Measurements from ENCODE around the gene TSC2. TPM values are rescaled to one million over a fixed set of nuclear protein-coding genes. Genes with fewer than 3 reads are reported as not detected.
"Not testable (repeated sequence)": the region's sequence is repeated elsewhere in the genome, so short reads cannot be mapped to it uniquely, and the experiment has no call there.

Gene TSC2
- total RNA-seq, 1 donor from 2014 or later, result 49.6 TPM

- no peak for DNase-seq (ENCODE audit: low read depth)
Observed at GRCh38 chr16:2115591-2115973, 67.8 kb downstream of the TSC2 start.

- DNase-seq (ENCODE audit: low read depth), result not testable (repeated sequence)
Observed at GRCh38 chr16:2116428-2116827, 68.6 kb downstream of the TSC2 start.

GRCh38 chr16:2117341-2117740 lies 69.6 kb downstream of the TSC2 start:
- DNase-seq (ENCODE audit: low read depth), result not testable (repeated sequence)

- DNase-seq (ENCODE audit: low read depth), result not testable (repeated sequence)
Observed at GRCh38 chr16:2117960-2118722, 70.4 kb downstream of the TSC2 start.

- DNase-seq (ENCODE audit: low read depth), result peak; percentile 56
Observed at GRCh38 chr16:2121325-2121724, 73.5 kb downstream of the TSC2 start.

GRCh38 chr16:2121853-2122252 lies 74.1 kb downstream of the TSC2 start:
- no peak for DNase-seq (ENCODE audit: low read depth)

- no peak for DNase-seq (ENCODE audit: low read depth)
Observed at GRCh38 chr16:2122429-2122828, 74.6 kb downstream of the TSC2 start.

GRCh38 chr16:2122934-2123683 lies 75.3 kb downstream of the TSC2 start:
- not testable (repeated sequence) for DNase-seq (ENCODE audit: low read depth)

- DNase-seq (ENCODE audit: low read depth), result not testable (repeated sequence)
Observed at GRCh38 chr16:2123706-2124376, 76.1 kb downstream of the TSC2 start.

- peak; percentile 25 for DNase-seq (ENCODE audit: low read depth)
Observed at GRCh38 chr16:2124377-2124693, 76.5 kb downstream of the TSC2 start.

- peak; percentile 78 for DNase-seq (ENCODE audit: low read depth)
Observed at GRCh38 chr16:2124694-2125444, 77.1 kb downstream of the TSC2 start.

- DNase-seq (ENCODE audit: low read depth), result not testable (repeated sequence)
Observed at GRCh38 chr16:2125609-2126008, 77.8 kb downstream of the TSC2 start.

- peak; percentile 69 for DNase-seq (ENCODE audit: low read depth)
Observed at GRCh38 chr16:2126161-2126743, 78.5 kb downstream of the TSC2 start.

- DNase-seq (ENCODE audit: low read depth), result not testable (repeated sequence)
Observed at GRCh38 chr16:2126928-2127556, 79.3 kb downstream of the TSC2 start.

- peak; percentile 39 for DNase-seq (ENCODE audit: low read depth)
Observed at GRCh38 chr16:2127630-2128280, 80.0 kb downstream of the TSC2 start.

GRCh38 chr16:2129251-2129650 lies 81.5 kb downstream of the TSC2 start:
- DNase-seq (ENCODE audit: low read depth), result peak; percentile 53

GRCh38 chr16:2129890-2130447 lies 82.2 kb downstream of the TSC2 start:
- DNase-seq (ENCODE audit: low read depth), result not testable (repeated sequence)

- DNase-seq (ENCODE audit: low read depth), result not testable (repeated sequence)
Observed at GRCh38 chr16:2133797-2134196, 86.0 kb downstream of the TSC2 start.

GRCh38 chr16:2135071-2135470 lies 87.3 kb downstream of the TSC2 start:
- not testable (repeated sequence) for DNase-seq (ENCODE audit: low read depth)

All from myocyte (in vitro differentiated cells).